Ascending aorta (tissue), 2 donors: ENCODE data around the gene TMA7B. TPM values are rescaled to one million over a fixed set of nuclear protein-coding genes. Genes with fewer than 3 reads are reported as not detected.

Experiments
- DNase-seq, 2 donors: peaks; one replicate each; pipeline ENCODE4 v3.0.0-alpha.2; 2019; ENCODE audit warnings: low spot score in 2 of 2
- H3K27ac ChIP-seq, 2 donors: fragments of 200-600 bp; sonication (generic); one replicate each; pipeline ENCODE4 v1.5.1; 2016 to 2017; ENCODE audit warnings: mild to moderate bottlenecking in 1 of 2
- H3K27me3 ChIP-seq: fragments of 200-600 bp; sonication (generic); one replicate; pipeline ENCODE4 v1.5.1; 2017
- H3K36me3 ChIP-seq, 2 donors: fragments of 200-600 bp; sonication (generic); one replicate each; pipeline ENCODE4 v1.5.1; 2016
- H3K4me1 ChIP-seq, 2 donors: fragments of 200-600 bp; sonication (generic); one replicate each; pipeline ENCODE4 v1.5.1; 2016 to 2017; ENCODE audit warnings: mild to moderate bottlenecking in 1 of 2
- H3K4me3 ChIP-seq, 2 donors: fragments of 200-600 bp; sonication (generic); one replicate each; pipeline ENCODE4 v1.5.1; 2016 to 2017; ENCODE audit warnings: mild to moderate bottlenecking in 1 of 2
- H3K9me3 ChIP-seq, 2 donors: fragments of 200-600 bp; sonication (generic); one replicate each; pipeline ENCODE4 v1.5.1; 2016
- intact Hi-C: fragments of 100-400 bp; cut with DNase I; formaldehyde crosslinking; loops from one replicate; pipeline ENCODE4 v1.15.1; 2023
- total RNA-seq: library from RNA; depleted of rRNA; stranded (reverse); fragments of >200 nt; gene quantifications from one replicate; pipeline ENCODE4 v1.1.0, GENCODE V29; 2016
- TF ChIP-seq, protein P1 (sequence below), 3 experiments: fragments of 200-600 bp in 2 of 3; fragments of 450-650 bp in 1 of 3; sonication (generic) in 2 of 3; IDR thresholded peaks; one replicate each; pipeline ENCODE4 v1.5.1; 2016 to 2019; ENCODE audit warnings: antibody characterized with exemption in 3 of 3, mild to moderate bottlenecking in 1 of 3, moderate library complexity in 1 of 3

Gene TMA7B
- total RNA-seq, 1 donor from 2014 or later = not detected

DNA sequence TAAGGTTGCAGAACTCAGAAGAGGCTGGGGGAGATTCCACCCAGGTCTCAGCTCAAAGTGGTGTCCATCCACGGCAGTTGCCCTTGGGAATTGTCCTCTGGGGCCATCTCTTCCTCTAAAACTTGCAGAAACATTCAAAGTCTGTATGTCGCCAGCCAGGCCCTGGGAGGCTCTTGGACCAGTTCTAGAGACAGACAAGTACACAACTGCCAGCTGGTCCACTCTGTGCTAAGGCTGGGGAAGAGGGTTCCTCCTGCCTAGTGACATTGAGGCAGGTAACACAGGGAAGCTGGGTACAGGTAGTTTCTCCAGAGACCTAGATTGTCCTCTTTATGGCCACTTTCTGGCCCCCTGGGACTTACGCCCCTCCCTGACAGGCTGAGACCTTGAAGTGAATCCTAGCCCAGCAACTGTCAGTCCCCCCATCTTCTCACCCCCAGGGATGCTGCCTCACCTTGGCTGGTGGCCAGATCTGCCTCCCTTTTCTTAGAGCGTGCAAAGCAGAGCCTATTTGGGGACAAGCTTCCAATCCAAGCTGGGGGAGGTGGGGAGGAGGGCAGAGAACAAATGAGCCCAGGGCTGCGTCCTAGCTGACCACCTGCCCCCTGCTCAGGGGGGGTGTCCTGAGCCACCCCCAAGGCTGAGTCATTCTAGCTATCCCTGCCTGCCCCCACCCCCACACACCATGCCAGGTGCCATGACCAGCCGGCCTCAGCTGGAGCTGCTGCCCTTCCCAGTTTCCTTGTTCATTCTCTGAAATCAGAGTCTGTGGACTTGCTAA lies 42.9 kb downstream of the TMA7B start:
- no peaks in the 10 kb centered on the region for H3K9me3 ChIP-seq
- no peak overlapping the region for H3K27ac ChIP-seq
- no peaks in the 10 kb centered on the region for H3K4me1 ChIP-seq
- H3K36me3 ChIP-seq = no peaks in the 10 kb centered on the region
- DNase-seq = no peak
- H3K4me3 ChIP-seq = no peak overlapping the region
- no peaks in the 10 kb centered on the region for H3K27me3 ChIP-seq
- TF ChIP-seq, protein P1, sequence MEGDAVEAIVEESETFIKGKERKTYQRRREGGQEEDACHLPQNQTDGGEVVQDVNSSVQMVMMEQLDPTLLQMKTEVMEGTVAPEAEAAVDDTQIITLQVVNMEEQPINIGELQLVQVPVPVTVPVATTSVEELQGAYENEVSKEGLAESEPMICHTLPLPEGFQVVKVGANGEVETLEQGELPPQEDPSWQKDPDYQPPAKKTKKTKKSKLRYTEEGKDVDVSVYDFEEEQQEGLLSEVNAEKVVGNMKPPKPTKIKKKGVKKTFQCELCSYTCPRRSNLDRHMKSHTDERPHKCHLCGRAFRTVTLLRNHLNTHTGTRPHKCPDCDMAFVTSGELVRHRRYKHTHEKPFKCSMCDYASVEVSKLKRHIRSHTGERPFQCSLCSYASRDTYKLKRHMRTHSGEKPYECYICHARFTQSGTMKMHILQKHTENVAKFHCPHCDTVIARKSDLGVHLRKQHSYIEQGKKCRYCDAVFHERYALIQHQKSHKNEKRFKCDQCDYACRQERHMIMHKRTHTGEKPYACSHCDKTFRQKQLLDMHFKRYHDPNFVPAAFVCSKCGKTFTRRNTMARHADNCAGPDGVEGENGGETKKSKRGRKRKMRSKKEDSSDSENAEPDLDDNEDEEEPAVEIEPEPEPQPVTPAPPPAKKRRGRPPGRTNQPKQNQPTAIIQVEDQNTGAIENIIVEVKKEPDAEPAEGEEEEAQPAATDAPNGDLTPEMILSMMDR (IDR thresholded peaks at IDR 0.05) = no peak
- intact Hi-C loops = no loop called here

DNA sequence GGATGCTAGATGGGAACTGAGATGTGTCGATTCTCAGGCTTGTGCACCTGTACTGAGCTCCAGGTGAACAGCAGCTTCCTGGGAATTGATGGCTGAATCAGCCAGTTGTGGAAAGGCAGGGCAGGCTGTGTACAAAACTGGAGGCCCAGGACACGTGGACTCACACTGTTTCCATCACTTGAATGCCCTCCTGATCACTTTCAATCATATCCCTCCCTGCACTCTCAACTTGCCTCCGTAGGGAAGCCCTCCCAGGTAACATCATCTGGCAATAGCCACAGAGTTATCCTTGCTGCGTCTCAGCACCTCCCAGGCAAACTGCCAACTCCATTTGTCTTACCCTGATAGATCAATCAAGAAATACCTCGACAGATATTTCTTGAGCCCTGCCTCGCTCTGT lies 44.6 kb downstream of the TMA7B start:
- Histone ChIP-seq H3K4me1 (no peaks in the 10 kb centered on the region), H3K9me3 (no peaks in the 10 kb centered on the region), H3K27me3 (no peaks in the 10 kb centered on the region), H3K27ac (no peak overlapping the region), H3K36me3 (no peaks in the 10 kb centered on the region), H3K4me3 (no peak overlapping the region)
- intact Hi-C loops = no loop called here
- DNase-seq = no peak
- TF ChIP-seq, protein P1 (IDR thresholded peaks at IDR 0.05) = no peak

DNA sequence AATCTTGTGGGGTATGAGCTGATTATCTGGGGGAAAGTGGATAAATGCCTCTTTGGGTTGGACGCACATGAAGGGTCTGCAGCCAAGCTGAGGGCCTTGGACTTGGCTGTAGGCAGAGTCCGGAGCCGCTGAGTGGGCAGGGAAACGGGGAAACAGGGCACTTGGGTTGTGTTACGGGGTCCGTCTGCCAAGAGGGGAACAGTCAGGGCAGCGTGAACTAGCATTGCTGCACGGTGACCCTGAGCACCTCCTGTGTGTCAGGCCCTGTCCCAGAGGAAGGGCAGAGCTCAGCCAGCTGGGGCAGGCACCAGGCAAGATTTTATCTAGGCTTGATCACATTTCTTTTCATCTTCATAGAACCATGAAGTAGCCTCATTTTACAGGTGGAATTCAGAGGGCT lies 46.4 kb downstream of the TMA7B start:
- Histone ChIP-seq H3K27ac (no peak overlapping the region), H3K4me3 (no peak overlapping the region), H3K9me3 (no peaks in the 10 kb centered on the region), H3K27me3 (no peaks in the 10 kb centered on the region), H3K4me1 (no peaks in the 10 kb centered on the region), H3K36me3 (no peaks in the 10 kb centered on the region)
- TF ChIP-seq, protein P1 (IDR thresholded peaks at IDR 0.05) = no peak
- intact Hi-C loops = no loop called here
- no peak for DNase-seq

DNA sequence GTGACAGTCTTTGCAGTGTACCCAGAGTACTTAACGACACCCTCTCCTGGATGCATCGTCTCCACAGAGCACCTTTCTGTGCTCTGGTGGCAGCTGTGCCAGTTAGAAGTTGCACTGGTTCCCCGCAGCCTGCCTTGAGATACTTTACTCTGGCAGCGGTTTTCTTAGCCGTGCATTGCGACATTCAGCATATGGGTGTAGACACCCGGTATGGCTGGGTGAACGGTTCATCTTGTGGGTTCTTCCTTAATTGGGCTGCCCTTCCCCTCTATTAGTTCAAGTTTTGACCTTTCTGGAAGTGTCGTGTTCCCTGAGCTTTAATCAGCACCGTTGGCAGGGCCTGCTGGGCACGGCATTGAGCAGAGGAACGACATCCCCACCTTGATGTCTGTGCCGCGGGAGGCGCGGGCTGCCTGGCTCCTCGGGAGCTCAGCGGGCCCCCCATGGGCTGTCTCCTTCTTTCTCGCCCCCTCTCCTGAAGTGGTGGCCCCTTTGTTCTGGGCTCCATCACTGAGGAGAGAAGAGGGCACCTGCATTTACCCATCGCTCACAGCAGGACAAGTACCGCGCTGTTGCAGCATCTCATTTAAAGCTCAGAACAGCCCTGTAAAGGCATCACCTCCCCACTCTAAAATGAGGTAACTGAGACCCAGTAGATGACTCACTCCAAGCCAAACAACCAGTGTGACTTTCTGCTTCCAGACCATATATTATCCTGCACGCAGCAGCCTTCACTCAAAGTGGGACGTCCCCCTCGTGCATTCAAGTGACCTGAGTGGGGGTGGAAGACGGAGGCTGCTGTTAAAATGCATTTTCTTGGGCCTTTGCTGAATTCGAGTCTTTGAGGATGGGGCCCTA lies 47.9 kb downstream of the TMA7B start:
- DNase-seq = no peak
- no peaks in the 10 kb centered on the region for H3K27me3 ChIP-seq

GRCh38 chr22:40008726-40009291 lies 48.6 kb downstream of the TMA7B start:
- Histone ChIP-seq H3K36me3 (no peaks in the 10 kb centered on the region), H3K4me3 (no peak overlapping the region), H3K9me3 (no peaks in the 10 kb centered on the region), H3K4me1 (no peaks in the 10 kb centered on the region), H3K27ac (no peak overlapping the region), H3K27me3 (no peaks in the 10 kb centered on the region)
- TF ChIP-seq, protein P1 (IDR thresholded peaks at IDR 0.05) = no peak
- no peak for DNase-seq
- intact Hi-C loops = no loop called here

More for the DNA sequence above, 47.9 kb downstream of the TMA7B start:
- Histone ChIP-seq H3K27ac (no peak overlapping the region), H3K4me3 (no peak overlapping the region), H3K4me1 (no peaks in the 10 kb centered on the region), H3K9me3 (no peaks in the 10 kb centered on the region), H3K36me3 (no peaks in the 10 kb centered on the region)
- intact Hi-C loops = no loop called here
- TF ChIP-seq, protein P1 (IDR thresholded peaks at IDR 0.05) = no peak
